Peyer's patch (tissue), 4 donors: Measurements from ENCODE around the gene CNTN4. TPM values are rescaled to one million over a fixed set of nuclear protein-coding genes. Genes with fewer than 3 reads are reported as not detected.

Experiments used
- DNase-seq, 3 donors: peaks; one replicate each; pipeline ENCODE4 v3.0.0-alpha.2; 2017 to 2019
- H3K27ac ChIP-seq, 4 donors: fragments of 200-600 bp; sonication (generic); one replicate each; pipeline ENCODE4 v1.5.1; 2016 to 2019
- H3K27me3 ChIP-seq, 2 donors: fragments of 200-600 bp; sonication (generic); one replicate each; pipeline ENCODE4 v1.5.1; 2019
- H3K36me3 ChIP-seq, 3 donors: fragments of 200-600 bp; sonication (generic); one replicate each; pipeline ENCODE4 v1.5.1; 2016 to 2019
- H3K4me1 ChIP-seq, 4 donors: fragments of 200-600 bp; sonication (generic); one replicate each; pipeline ENCODE4 v1.5.1; 2016 to 2019
- H3K4me3 ChIP-seq, 4 donors: fragments of 200-600 bp; sonication (generic); 1 replicate in 3 of 4; 2 replicates in 1 of 4; pipeline ENCODE4 v1.5.1; 2016 to 2019; ENCODE audit warnings: mild to moderate bottlenecking in 1 of 4
- H3K9me3 ChIP-seq, 4 donors: fragments of 200-600 bp; sonication (generic); one replicate each; pipeline ENCODE4 v1.5.1; 2016 to 2019; ENCODE audit warnings: mild to moderate bottlenecking in 1 of 4
- CTCF ChIP-seq, 6 experiments: fragments of 450-650 bp in 4 of 6; fragments of 200-600 bp in 2 of 6; sonication (generic) in 1 of 6; IDR thresholded peaks; one replicate each; pipeline ENCODE4 v1.5.1; 2017 to 2019; ENCODE audit warnings: antibody characterized with exemption in 6 of 6, mild to moderate bottlenecking in 3 of 6, moderate library complexity in 1 of 6
- POLR2A ChIP-seq, 2 donors: fragments of 450-650 bp; IDR thresholded peaks; one replicate each; pipeline ENCODE4 v1.5.1; 2017; ENCODE audit warnings: antibody characterized with exemption in 2 of 2, mild to moderate bottlenecking in 2 of 2, moderate library complexity in 2 of 2
- total RNA-seq, 4 donors: library from RNA; depleted of rRNA; stranded (reverse); fragments of >200 nt; gene quantifications; one replicate each; pipeline ENCODE4 v1.1.0, GENCODE V29; 2016

CNTN4 gene
- total RNA-seq, 4 donors from 2014 or later: 5.4 to 31.1 (median 19.9) TPM

- H3K4me1 ChIP-seq: no peaks in the 10 kb centered on the region
- no peak for DNase-seq
- no peak overlapping the region for H3K27ac ChIP-seq
- no peaks in the 10 kb centered on the region for H3K27me3 ChIP-seq
- TF ChIP-seq POLR2A (IDR thresholded peaks at IDR 0.05) (no peak), CTCF (IDR thresholded peaks at IDR 0.05) (no peak)
- no peak overlapping the region for H3K4me3 ChIP-seq
- no peaks in the 10 kb centered on the region for H3K36me3 ChIP-seq
- H3K9me3 ChIP-seq: no peaks in the 10 kb centered on the region
These were observed 762.0 kb downstream of the CNTN4 start for GRCh38 chr3:2860626-2861025.

GRCh38 chr3:2861120-2861519, 762.5 kb downstream of the CNTN4 start:
- H3K27ac ChIP-seq: no peak overlapping the region
- no peak for TF ChIP-seq POLR2A (IDR thresholded peaks at IDR 0.05)
- TF ChIP-seq CTCF (IDR thresholded peaks at IDR 0.05): no peak

GRCh38 chr3:2861920-2862319, 763.3 kb downstream of the CNTN4 start:
- Histone ChIP-seq H3K4me1 (no peaks in the 10 kb centered on the region), H3K27me3 (no peaks in the 10 kb centered on the region), H3K36me3 (no peaks in the 10 kb centered on the region), H3K4me3 (no peak overlapping the region), H3K27ac (no peak overlapping the region), H3K9me3 (no peaks in the 10 kb centered on the region)
- no peak for TF ChIP-seq CTCF (IDR thresholded peaks at IDR 0.05)
- no peak for TF ChIP-seq POLR2A (IDR thresholded peaks at IDR 0.05)
- no peak for DNase-seq

More at GRCh38 chr3:2861120-2861519, 762.5 kb downstream of the CNTN4 start:
- Histone ChIP-seq H3K27me3 (no peaks in the 10 kb centered on the region), H3K9me3 (no peaks in the 10 kb centered on the region), H3K4me3 (no peak overlapping the region), H3K36me3 (no peaks in the 10 kb centered on the region), H3K4me1 (no peaks in the 10 kb centered on the region)
- no peak for DNase-seq

GRCh38 chr3:2862366-2862765, 763.7 kb downstream of the CNTN4 start:
- no peak for TF ChIP-seq CTCF (IDR thresholded peaks at IDR 0.05)
- no peak for TF ChIP-seq POLR2A (IDR thresholded peaks at IDR 0.05)
- H3K27ac ChIP-seq: no peak overlapping the region
- H3K9me3 ChIP-seq: no peaks in the 10 kb centered on the region
- H3K4me3 ChIP-seq: no peak overlapping the region
- DNase-seq: no peak
- H3K27me3 ChIP-seq: no peaks in the 10 kb centered on the region
- H3K36me3 ChIP-seq: no peaks in the 10 kb centered on the region
- no peaks in the 10 kb centered on the region for H3K4me1 ChIP-seq

GRCh38 chr3:2863127-2863526, 764.5 kb downstream of the CNTN4 start:
- Histone ChIP-seq H3K36me3 (no peaks in the 10 kb centered on the region), H3K4me1 (no peaks in the 10 kb centered on the region), H3K27ac (no peak overlapping the region), H3K4me3 (no peak overlapping the region), H3K9me3 (no peaks in the 10 kb centered on the region), H3K27me3 (no peaks in the 10 kb centered on the region)
- DNase-seq: no peak
- TF ChIP-seq CTCF (IDR thresholded peaks at IDR 0.05) (no peak), POLR2A (IDR thresholded peaks at IDR 0.05) (no peak)

GRCh38 chr3:2869905-2870304, 771.2 kb downstream of the CNTN4 start:
- no peaks in the 10 kb centered on the region for H3K36me3 ChIP-seq
- no peaks in the 10 kb centered on the region for H3K27me3 ChIP-seq
- no peak overlapping the region for H3K27ac ChIP-seq
- H3K9me3 ChIP-seq: no peaks in the 10 kb centered on the region
- no peaks in the 10 kb centered on the region for H3K4me1 ChIP-seq
- H3K4me3 ChIP-seq: no peak overlapping the region
- no peak for DNase-seq
- no peak for TF ChIP-seq POLR2A (IDR thresholded peaks at IDR 0.05)
- no peak for TF ChIP-seq CTCF (IDR thresholded peaks at IDR 0.05)
